BJ (cell line): ENCODE measurements around the gene AGAP1. TPM values are rescaled to one million over a fixed set of nuclear protein-coding genes. Genes with fewer than 3 reads are reported as not detected.

Experiments used
- CTCF ChIA-PET: fragments of 350-600 bp; formaldehyde crosslinking; extraction: SDS; loops from one replicate; lab custom pipeline; 2021; ENCODE audit warnings: antibody characterized with exemption, inconsistent platforms; lab: Yijun Ruan, JAX
- POLR2A ChIA-PET: fragments of 300-600 bp; sonication (Branson Sonifier 250); formaldehyde crosslinking; extraction: SDS; loops from one replicate; lab custom pipeline; 2021; ENCODE audit warnings: antibody characterized with exemption; lab: Charles Lee
- DNase-seq: peaks from one replicate; pipeline ENCODE4 v3.0.0-alpha.2; 2011; ENCODE audit warnings: low read depth
- H3K27me3 ChIP-seq: 2 replicates; pipeline ENCODE4 v1.6.0; 2011; ENCODE audit warnings: low read length; ENCODE audit not compliant: control insufficient read depth, insufficient read depth
- H3K36me3 ChIP-seq: 2 replicates; pipeline ENCODE4 v1.5.1; 2011; ENCODE audit warnings: low read length; ENCODE audit not compliant: control insufficient read depth, insufficient read depth
- H3K4me3 ChIP-seq: 2 replicates; pipeline ENCODE4 v1.5.1; 2011; ENCODE audit warnings: low read depth, mild to moderate bottlenecking, control low read depth, low read length
- CTCF ChIP-seq: IDR thresholded peaks from 2 replicates; pipeline ENCODE4 v1.5.1; 2011; ENCODE audit warnings: low read depth, mild to moderate bottlenecking, control low read depth, inconsistent platforms, low read length, moderate library complexity; ENCODE audit not compliant: insufficient read depth
- polyA plus RNA-seq: library from polyadenylated mRNA; depleted of rRNA; stranded (reverse); fragments of >200 nt; gene quantifications from 2 replicates; pipeline ENCODE4 v1.2.3, GENCODE V29; 2011

The AGAP1 gene
- polyA plus RNA-seq, 1 experiment, result 14.9 TPM

GRCh38 chr2:235462415-235462790 lies 31.4 kb upstream of the AGAP1 start:
- DNase-seq, result no peak
- ChIA-PET CTCF (interaction anchor here (0.7 to 0.9 kb wide), 2 partner anchors 13 to 103 kb away, joined by 3 read pairs; no protein-coding TSS in a partner anchor), POLR2A (no interaction called here)
- H3K27me3 ChIP-seq, result 0 out of 2 replicates have a peak, but pooled peaks cover 2% of the 10 kb centered on the region
- no peak overlapping the region for H3K4me3 ChIP-seq
- H3K36me3 ChIP-seq, result no peaks in the 10 kb centered on the region
- TF ChIP-seq CTCF, result no peak

GRCh38 chr2:235463893-235464292 lies 29.9 kb upstream of the AGAP1 start:
- no peak for TF ChIP-seq CTCF
- Histone ChIP-seq H3K36me3 (no peaks in the 10 kb centered on the region), H3K27me3 (no peaks in the 10 kb centered on the region), H3K4me3 (no peak overlapping the region)
- POLR2A ChIA-PET, result no interaction called here
- CTCF ChIA-PET, result no interaction called here
- DNase-seq, result no peak

GRCh38 chr2:235467588-235467987 lies 26.3 kb upstream of the AGAP1 start:
- Histone ChIP-seq H3K36me3 (no peaks in the 10 kb centered on the region), H3K4me3 (no peak overlapping the region), H3K27me3 (no peaks in the 10 kb centered on the region)
- ChIA-PET POLR2A (interaction anchor here (0.6 to 0.7 kb wide), 2 partner anchors 16 to 162 kb away, joined by 3 read pairs; no protein-coding TSS in a partner anchor), CTCF (interaction anchor here (0.6 to 0.9 kb wide), 4 partner anchors 9 to 332 kb away, joined by 3 to 4 read pairs (median 4); no protein-coding TSS in a partner anchor)
- DNase-seq, result no peak
- TF ChIP-seq CTCF, result no peak

- CTCF ChIA-PET, result interaction anchor here (0.6 to 2.3 kb wide), 2 partner anchors 10 to 333 kb away, joined by 3 to 6 read pairs; no protein-coding TSS in a partner anchor
- no peaks in the 10 kb centered on the region for H3K27me3 ChIP-seq
- TF ChIP-seq CTCF, result no peak
- POLR2A ChIA-PET, result no interaction called here
- DNase-seq, result peak; percentile 44
- H3K36me3 ChIP-seq, result no peaks in the 10 kb centered on the region
- no peak overlapping the region for H3K4me3 ChIP-seq
These were observed 24.7 kb upstream of the AGAP1 start for GRCh38 chr2:235468978-235469655.

GRCh38 chr2:235471186-235471747 lies 22.6 kb upstream of the AGAP1 start:
- H3K36me3 ChIP-seq, result no peaks in the 10 kb centered on the region
- ChIA-PET POLR2A (no interaction called here), CTCF (interaction anchor here (0.6 to 2.3 kb wide), 2 partner anchors 8 to 122 kb away, joined by 3 to 6 read pairs; no protein-coding TSS in a partner anchor)
- no peak for TF ChIP-seq CTCF
- no peak for DNase-seq
- no peaks in the 10 kb centered on the region for H3K27me3 ChIP-seq
- H3K4me3 ChIP-seq, result no peak overlapping the region
